ENCODE measurements around the gene GSTP1.
"Not testable (repeated sequence)": the region's sequence is repeated elsewhere in the genome, so short reads cannot be mapped to it uniquely, and the experiment has no call there.

GSTP1 gene

DNA sequence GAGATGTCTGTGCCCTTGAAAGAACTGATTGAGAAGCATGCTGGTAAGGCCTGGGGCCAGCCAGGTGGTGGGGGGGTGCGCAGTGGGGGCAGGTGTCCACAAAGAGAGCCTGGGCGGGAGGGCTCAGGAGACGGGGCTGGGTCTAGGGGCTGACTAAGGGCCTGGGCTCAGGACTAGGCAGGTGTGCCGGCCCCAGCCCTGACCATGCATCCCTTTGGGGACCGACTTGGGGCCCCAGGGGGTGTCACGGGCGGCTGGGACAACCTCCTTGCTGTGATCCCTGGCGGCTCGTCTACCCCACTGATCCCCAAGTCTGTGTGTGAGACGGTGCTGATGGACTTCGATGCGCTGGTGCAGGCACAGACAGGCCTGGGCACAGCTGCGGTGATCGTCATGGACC, 27.6 kb downstream of the GSTP1 start:
- Mint-ChIP-seq H3K27me3 (peaks cover 10% of the 10 kb centered on the region), H3K4me3 (no peak overlapping the region), H3K36me3 (peaks cover 25% of the 10 kb centered on the region), H3K9me3 (no peaks in the 10 kb centered on the region), H3K4me1 (peaks cover 47% of the 10 kb centered on the region), H3K27ac (no peak overlapping the region)
- CTCF ChIA-PET: no interaction called here
- DNase-seq: peak; percentile 18

DNA sequence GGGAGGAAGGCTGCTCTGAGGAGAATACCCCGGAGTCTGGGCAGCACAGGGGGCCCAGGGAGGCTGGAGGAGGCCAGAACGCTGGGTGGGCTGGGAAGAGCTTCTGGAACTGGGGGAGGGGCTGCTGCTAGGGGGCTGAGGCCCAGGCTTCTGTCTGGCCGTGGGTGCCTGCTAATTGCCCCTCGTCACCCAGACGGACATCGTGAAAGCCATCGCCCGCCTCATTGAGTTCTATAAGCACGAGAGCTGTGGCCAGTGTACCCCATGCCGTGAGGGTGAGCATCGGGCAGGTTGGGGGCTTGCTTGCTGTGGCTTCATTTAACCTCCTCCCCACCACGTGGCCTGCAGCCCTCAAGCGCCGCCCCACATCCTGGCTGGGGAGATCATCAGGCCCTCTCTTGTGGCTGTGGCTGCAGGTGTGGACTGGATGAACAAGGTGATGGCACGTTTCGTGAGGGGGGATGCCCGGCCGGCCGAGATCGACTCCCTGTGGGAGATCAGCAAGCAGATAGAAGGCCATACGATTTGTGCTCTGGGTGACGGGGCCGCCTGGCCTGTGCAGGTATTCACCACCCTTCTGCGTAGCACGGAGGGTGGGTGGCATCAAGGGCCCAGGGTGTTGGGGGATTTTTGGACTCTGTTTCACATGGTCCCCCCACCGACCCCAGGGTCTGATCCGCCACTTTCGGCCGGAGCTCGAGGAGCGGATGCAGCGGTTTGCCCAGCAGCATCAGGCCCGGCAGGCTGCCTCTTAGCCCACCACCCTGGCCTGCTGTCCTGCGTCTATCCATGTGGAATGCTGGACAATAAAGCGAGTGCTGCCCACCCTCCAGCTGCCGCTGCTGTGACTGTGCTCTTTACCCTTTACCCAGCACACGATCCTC, 28.3 kb downstream of the GSTP1 start:
- CTCF ChIA-PET: no interaction called here
- H3K36me3 Mint-ChIP-seq: peaks cover 25% of the 10 kb centered on the region
- peaks cover 14% of the 10 kb centered on the region for H3K27me3 Mint-ChIP-seq
- H3K4me1 Mint-ChIP-seq: peaks cover 48% of the 10 kb centered on the region
- no peaks in the 10 kb centered on the region for H3K9me3 Mint-ChIP-seq
- H3K27ac Mint-ChIP-seq: peak overlapping the region; percentile 98
- DNase-seq: peak; percentile 19
- no peak overlapping the region for H3K4me3 Mint-ChIP-seq

DNA sequence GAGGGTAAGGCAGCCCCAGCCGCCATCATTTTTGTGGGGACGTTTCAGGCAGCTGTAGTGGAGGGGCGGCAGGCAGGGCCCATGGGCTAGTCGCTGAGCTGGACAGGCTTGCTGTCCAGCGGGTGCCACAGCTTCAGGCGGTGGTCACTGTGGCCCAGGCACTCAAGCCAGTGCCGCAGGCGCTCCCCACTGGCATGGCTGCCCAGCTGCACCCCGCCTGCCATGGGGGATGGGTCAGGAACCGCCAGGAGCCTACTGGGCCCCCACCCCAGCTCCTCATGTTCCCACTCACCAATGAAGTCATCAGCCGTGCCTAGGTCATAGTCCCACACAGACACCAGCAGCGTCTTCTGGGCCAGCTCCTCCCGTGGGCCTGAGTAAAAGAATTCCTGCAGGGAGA, 29.1 kb downstream of the GSTP1 start:
- Mint-ChIP-seq H3K4me3 (no peak overlapping the region), H3K4me1 (peaks cover 47% of the 10 kb centered on the region), H3K27me3 (peaks cover 14% of the 10 kb centered on the region), H3K27ac (peak overlapping the region; percentile 98), H3K9me3 (no peaks in the 10 kb centered on the region), H3K36me3 (peaks cover 25% of the 10 kb centered on the region)
- DNase-seq: peak; percentile 19
- CTCF ChIA-PET: no interaction called here

DNA sequence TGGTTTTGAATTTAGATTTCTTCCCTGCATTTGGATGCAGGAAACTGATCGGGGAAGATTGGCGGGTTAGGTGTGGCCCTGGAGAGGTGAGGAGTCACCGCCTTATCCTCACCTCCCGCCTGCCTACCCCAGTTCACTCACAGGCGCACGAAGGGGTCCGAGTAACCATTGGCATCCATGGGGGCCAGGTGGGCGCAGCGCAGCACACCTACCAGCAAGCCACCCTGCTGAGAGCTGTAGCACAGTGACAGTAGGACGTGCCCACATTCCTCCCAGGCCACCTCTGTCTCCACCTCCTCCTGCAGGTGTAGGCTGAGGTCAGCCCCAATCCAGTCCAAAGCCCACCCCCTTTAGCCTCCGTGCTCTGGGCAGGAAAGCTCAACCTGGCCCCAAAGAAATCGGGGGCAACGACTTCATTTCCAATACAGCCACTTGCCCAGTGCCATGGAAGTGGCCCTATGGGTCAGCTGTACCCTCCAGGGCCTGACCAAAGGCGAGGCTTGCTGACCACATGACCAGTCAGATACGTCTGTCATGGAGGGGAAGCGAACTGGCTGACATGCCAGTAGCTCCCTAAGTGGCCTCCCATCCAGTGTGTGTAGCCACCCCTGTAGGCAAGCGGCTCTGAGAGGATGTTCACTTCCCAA, 29.8 kb downstream of the GSTP1 start:
- H3K27ac Mint-ChIP-seq: peak overlapping the region; percentile 98
- no peaks in the 10 kb centered on the region for H3K9me3 Mint-ChIP-seq
- H3K36me3 Mint-ChIP-seq: peaks cover 23% of the 10 kb centered on the region
- DNase-seq: peak; percentile 20
- CTCF ChIA-PET: interaction anchor here (1.6 to 2.7 kb wide), 4 partner anchors 16 to 78 kb away, joined by 6 to 36 read pairs (median 6); partner anchors contain the start of gene NUDT8
- H3K4me3 Mint-ChIP-seq: peak overlapping the region; percentile 67
- H3K27me3 Mint-ChIP-seq: peaks cover 14% of the 10 kb centered on the region
- H3K4me1 Mint-ChIP-seq: peaks cover 40% of the 10 kb centered on the region

DNA sequence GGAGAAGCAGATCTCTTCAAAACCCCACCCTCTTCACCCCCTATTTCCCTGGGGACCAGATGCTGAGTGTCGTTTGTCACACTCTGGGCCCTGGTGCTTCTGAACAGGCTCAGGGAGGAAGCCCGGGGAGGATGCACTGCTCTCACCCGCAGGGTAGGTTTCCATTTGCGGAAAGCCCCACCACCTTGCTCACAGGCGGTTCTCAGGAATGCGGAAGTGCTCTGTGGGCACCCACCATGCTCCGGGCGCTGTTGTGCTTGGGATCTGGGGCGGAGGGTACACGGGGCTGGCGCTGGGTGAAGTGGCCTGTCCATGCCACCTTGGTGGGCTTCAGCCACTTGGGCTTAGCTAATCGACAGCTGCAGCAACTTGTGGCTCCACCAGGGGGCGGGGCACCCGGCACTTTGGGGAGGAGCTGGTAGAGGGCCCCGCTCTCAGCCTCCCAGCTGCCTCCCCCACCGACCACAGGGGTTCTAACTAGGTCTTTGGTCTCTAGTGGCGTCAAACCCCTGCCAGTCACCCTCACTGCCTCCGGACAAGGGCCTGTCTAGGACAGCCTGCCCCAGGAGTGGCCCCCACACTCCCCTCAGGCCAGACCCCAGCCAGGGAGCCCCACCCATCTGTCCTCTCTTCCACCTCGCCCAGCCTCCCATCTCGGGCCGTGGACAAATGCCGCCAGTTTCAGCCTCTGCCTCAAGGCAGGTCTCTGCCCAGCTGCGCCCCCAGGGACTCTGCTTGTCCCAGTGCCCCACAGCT, 30.5 kb downstream of the GSTP1 start:
- Mint-ChIP-seq H3K4me1 (peaks cover 37% of the 10 kb centered on the region), H3K9me3 (no peaks in the 10 kb centered on the region), H3K36me3 (peaks cover 19% of the 10 kb centered on the region), H3K4me3 (peak overlapping the region; percentile 67), H3K27me3 (peaks cover 14% of the 10 kb centered on the region), H3K27ac (peak overlapping the region; percentile 98)
- CTCF ChIA-PET: interaction anchor here (0.7 to 2.7 kb wide), 6 partner anchors 15 to 82 kb away, joined by 3 to 36 read pairs (median 6); partner anchors contain the start of genes GSTP1 and NUDT8
- peak; percentile 89 for DNase-seq

DNA sequence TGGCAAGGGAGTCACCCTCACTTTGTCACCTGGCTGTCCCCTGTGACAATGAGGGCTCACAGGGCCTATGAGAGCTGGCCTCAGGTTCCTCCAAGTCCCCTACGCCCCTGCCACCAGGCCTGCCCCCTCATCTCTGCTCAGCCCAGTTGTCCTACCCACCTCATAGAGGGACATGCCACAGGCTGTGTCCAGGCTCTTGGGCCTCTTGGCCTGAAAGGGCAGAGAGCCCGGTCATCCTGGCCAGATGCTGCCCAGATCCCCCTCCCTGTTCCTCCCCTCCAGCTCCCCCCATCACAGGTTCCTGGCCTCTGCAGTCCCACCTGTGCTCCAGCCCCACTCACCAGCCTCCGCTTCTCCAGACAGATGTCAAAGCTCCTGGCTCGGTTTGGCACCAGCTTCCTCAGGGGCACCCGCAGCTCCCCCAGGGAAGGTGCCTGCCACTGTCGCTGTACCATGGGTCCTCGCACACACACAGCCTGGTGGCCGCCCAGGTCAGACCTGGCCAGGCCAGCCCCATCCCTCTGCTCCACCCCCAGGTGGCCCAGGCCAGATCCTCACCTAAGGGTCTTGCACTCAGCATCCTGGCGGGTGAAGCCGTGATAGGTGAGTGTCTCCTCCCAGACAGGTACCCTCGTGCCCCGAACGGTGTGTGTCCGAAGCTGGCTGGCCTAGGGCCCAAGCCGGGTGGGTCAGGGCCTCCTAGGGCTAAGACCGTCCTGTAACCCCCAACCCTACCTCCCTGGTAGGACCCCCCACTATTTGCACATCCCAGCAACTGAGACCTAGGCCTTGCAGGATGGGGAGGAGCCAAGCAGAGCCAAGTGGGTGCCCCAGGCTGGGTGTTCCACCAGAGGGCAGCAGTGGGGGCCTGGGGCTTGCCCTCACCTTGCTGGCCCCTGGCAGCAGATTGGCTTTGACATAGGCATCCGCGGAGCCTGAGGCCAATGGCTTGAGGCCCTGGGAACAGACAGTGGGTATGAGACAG, 31.4 kb downstream of the GSTP1 start:
- Mint-ChIP-seq H3K36me3 (peaks cover 16% of the 10 kb centered on the region), H3K27me3 (peaks cover 14% of the 10 kb centered on the region), H3K4me3 (peak overlapping the region; percentile 67), H3K27ac (peak overlapping the region; percentile 98), H3K4me1 (peaks cover 37% of the 10 kb centered on the region), H3K9me3 (no peaks in the 10 kb centered on the region)
- CTCF ChIA-PET: interaction anchor here (0.7 to 2.7 kb wide), 6 partner anchors 14 to 81 kb away, joined by 3 to 36 read pairs (median 6); partner anchors contain the start of genes GSTP1 and NUDT8
- DNase-seq: peak; percentile 76

DNA sequence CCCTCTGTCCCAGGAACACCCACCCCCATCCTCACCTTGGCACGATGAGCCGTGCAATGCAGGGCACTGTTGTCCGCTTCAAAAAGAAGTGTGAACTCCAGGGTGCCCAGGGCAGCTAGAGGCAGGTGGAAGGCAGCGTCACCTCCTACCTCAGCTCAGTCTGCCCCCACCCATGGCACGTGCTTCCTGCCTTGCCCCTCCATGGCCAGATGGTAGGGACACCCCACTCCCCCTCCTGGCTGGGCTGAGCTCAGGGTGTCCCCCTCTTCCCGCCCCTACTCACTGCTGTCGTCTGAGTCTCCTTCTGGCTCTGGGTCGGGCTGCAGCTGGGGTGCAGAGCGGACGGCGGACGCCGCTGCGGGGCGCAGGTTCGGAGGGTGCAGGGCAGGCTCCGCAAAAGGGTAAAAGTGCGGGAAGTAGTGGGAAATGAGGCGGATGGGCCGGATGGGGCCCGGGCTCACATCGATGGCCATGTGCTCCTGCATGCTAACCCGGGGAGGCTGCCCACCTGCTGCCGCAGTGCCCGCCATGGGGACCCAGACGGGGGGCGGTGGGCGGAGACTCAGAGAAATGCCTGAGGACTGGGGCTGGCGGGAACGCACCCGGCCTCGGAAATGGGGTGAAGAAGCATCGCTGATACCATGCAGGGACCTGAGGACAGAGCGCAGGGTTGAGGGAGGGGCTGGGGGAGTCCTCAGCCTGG, 32.3 kb downstream of the GSTP1 start:
- Mint-ChIP-seq H3K27me3 (peaks cover 14% of the 10 kb centered on the region), H3K4me1 (peaks cover 37% of the 10 kb centered on the region), H3K36me3 (peaks cover 14% of the 10 kb centered on the region), H3K4me3 (no peak overlapping the region), H3K9me3 (no peaks in the 10 kb centered on the region), H3K27ac (no peak overlapping the region)
- no peak for DNase-seq
- CTCF ChIA-PET: interaction anchor here (0.9 to 2.7 kb wide), 4 partner anchors 13 to 75 kb away, joined by 5 to 36 read pairs (median 8); partner anchors contain the start of genes GSTP1 and NUDT8

DNA sequence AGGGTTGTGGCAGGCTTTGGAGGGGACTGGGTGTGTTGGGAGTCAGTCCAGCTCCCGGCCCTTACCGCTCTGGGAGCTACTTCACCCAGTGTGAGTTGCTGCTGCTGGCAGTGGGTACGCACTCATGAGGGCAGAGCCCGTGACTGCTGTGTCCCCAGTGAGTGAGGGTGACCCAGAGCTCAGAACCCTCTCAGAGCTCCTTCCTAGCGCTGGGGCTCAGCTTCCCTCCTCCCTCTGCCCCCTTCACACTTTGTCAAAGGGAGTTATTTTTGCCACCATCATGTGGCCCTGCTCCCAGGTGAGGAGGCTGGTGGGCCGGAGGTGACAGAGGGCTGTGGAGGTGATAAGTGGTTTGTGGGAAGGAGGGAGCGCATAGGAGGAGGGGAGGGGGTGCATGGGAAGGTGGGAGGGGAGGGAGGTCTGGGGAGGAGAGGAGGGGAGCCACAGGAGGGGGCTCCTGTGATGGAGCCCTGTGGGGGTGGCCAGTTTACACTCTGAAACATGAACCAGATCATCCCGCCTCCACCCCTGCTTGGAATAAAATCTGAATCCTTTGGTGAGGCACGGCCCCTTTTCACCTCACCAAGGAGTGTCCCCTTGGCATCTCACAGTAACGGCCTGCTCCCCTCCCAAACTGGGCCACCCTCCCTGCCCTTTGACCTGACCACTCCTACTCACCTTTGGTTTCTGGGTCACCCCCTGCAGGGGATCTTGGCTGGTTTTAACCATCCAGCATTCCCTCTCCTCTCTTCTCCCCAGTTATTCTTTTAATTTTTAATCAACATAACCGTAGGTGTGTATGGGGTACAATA, 33.0 kb downstream of the GSTP1 start:
- DNase-seq: peak; percentile 20
- Mint-ChIP-seq H3K36me3 (peaks cover 13% of the 10 kb centered on the region), H3K9me3 (no peaks in the 10 kb centered on the region), H3K27me3 (peaks cover 14% of the 10 kb centered on the region), H3K4me3 (no peak overlapping the region), H3K27ac (peak overlapping the region; percentile 14), H3K4me1 (peaks cover 37% of the 10 kb centered on the region)
- CTCF ChIA-PET: interaction anchor here (0.8 to 2.1 kb wide), 3 partner anchors 10 to 34 kb away, joined by 3 to 10 read pairs (median 5); partner anchors contain the start of genes GSTP1 and NUDT8

DNA sequence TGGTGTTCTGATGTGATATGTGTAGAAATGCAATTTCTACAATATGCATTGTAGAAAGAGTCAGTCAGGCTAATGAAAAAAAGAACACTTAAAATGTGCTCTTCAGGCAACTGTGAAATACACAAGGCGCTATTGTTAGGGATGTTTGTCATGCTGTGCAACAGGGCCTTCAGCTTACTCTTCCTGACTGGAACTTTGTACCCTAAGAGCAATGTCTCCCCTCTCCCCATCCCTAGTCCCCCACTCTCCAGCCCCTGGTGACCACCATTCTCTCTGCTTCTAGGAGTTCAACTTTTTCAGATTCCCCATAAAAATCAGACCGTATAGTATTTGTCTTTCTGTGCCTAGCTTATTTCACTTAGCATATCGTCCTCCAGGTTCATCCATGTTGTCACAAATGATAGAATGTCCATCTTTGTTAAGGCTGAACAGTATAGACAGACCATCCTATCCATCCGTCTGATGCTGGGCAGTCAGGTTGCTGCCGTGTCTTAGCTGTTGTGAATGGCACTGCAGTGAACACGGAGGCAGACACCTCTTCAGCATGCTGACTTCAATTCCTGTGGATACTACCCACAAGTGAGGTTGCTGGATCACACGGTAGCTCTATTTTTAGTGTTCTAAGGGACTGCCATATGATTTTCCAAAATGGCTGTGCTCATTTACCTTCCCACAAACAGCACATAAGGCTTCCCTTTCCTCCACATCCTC, 33.8 kb downstream of the GSTP1 start:
- Mint-ChIP-seq H3K27me3 (peaks cover 14% of the 10 kb centered on the region), H3K27ac (no peak overlapping the region), H3K4me3 (no peak overlapping the region), H3K36me3 (peaks cover 7% of the 10 kb centered on the region), H3K9me3 (no peaks in the 10 kb centered on the region), H3K4me1 (peaks cover 36% of the 10 kb centered on the region)
- CTCF ChIA-PET: interaction anchor here (0.8 to 2.1 kb wide), 2 partner anchors 9 to 12 kb away, joined by 3 to 10 read pairs; partner anchors contain the start of gene NUDT8
- no peak for DNase-seq

DNA sequence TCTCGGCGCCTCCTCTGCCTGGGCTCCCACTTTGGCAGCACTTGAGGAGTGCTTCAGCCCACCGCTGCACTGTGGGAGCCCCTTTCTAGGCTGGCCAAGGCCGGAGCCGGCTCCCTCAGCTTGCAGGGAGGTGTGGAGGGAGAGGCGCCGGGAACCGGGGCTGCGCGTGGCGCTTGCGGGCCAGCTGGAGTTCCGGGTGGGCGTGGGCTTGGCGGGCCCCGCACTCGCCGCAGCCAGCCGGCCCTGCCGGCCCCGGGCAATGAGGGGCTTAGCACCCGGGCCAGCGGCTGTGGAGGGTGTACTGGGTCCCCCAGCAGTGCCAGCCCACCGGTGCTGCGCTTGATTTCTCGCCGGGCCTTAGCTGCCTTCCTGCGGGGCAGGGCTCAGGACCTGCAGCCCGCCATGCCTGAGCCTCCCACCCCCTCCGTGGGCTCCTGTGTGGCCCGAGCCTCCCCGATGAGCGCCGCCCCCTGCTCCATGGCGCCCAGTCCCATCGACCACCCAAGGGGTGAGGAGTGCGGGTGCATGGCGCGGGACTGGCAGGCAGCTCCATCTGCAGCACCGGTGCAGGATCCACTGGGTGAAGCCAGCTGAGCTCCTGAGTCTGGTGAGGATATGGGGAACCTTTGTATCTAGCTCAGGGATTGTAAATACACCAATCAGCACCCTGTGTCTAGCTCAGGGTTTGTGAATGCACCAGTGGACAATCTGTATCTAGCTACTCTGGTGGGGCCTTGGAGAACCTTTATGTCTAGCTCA, 35.5 kb downstream of the GSTP1 start:
- H3K4me3 Mint-ChIP-seq, H3K9me3 Mint-ChIP-seq, CTCF ChIA-PET, H3K27ac Mint-ChIP-seq, H3K36me3 Mint-ChIP-seq, DNase-seq: not testable (repeated sequence)
- Mint-ChIP-seq H3K27me3 (peaks cover 14% of the 10 kb centered on the region), H3K4me1 (peaks cover 23% of the 10 kb centered on the region)

Data from activated naive CD4-positive, alpha-beta T cell treated with anti-CD3 and anti-CD28 coated beads, Interleukin-2, amount 10 ng/mL, durations not matched to agents 7 days and 5 days (primary cell).